Measurements from ENCODE around the gene DUOX2.

- TF ChIP-seq CTCF (IDR thresholded peaks at IDR 0.05) (no peak), EP300 (IDR thresholded peaks at IDR 0.05; ENCODE audit: low read depth) (no peak)
These were observed 44.0 kb upstream of the DUOX2 start for GRCh38 chr15:45157974-45158373.

All from transverse colon (tissue), 3 donors.